Aorta (tissue), 5 donors: ENCODE results near the gene PI4KA. TPM values are rescaled to one million over a fixed set of nuclear protein-coding genes. Genes with fewer than 3 reads are reported as not detected.
"Not testable (repeated sequence)": the region's sequence is repeated elsewhere in the genome, so short reads cannot be mapped to it uniquely, and the experiment has no call there.

Experiments
- ATAC-seq: fragments of 200-7000 bp; cut with Tn5 transposase; one replicate; pipeline ENCODE4 v1.9.1; 2022; ENCODE audit warnings: moderate library complexity; ENCODE audit not compliant: low FRiP score
- DNase-seq, 2 donors: peaks; one replicate each; pipeline ENCODE4 v3.0.0-alpha.2; 2020
- H3K27ac ChIP-seq, 2 donors: one replicate each; pipeline ENCODE4 v1.5.1; 2013; ENCODE audit warnings: low read length in 2 of 2, mild to moderate bottlenecking in 2 of 2, moderate library complexity in 2 of 2, control low read depth in 1 of 2, inconsistent platforms in 1 of 2, low read depth in 1 of 2
- H3K27me3 ChIP-seq, 2 donors: one replicate each; pipeline ENCODE4 v1.6.1; 2013; ENCODE audit warnings: control low read depth in 1 of 2, low read length in 1 of 2, mild to moderate bottlenecking in 1 of 2, moderate library complexity in 1 of 2; ENCODE audit not compliant: insufficient read depth in 2 of 2, control insufficient read depth in 1 of 2
- H3K36me3 ChIP-seq, 2 donors: one replicate each; pipeline ENCODE4 v1.6.1; 2013; ENCODE audit warnings: control low read depth in 1 of 2, low read length in 1 of 2, mild to moderate bottlenecking in 1 of 2; ENCODE audit not compliant: insufficient read depth in 2 of 2, control insufficient read depth in 1 of 2
- H3K4me1 ChIP-seq, 2 donors: one replicate each; pipeline ENCODE4 v1.6.1; 2013; ENCODE audit warnings: low read length in 2 of 2, control low read depth in 1 of 2, mild to moderate bottlenecking in 1 of 2, moderate library complexity in 1 of 2; ENCODE audit not compliant: insufficient read depth in 2 of 2, control insufficient read depth in 1 of 2
- H3K4me3 ChIP-seq, 2 donors: one replicate each; pipeline ENCODE4 v1.5.1; 2013; ENCODE audit warnings: low read length in 2 of 2, control low read depth in 1 of 2, mild to moderate bottlenecking in 1 of 2
- H3K9me3 ChIP-seq: one replicate; pipeline ENCODE4 v1.6.1; 2013; ENCODE audit warnings: mild to moderate bottlenecking, low read length; ENCODE audit not compliant: control insufficient read depth
- WGBS, 2 donors: extraction: QIAGEN DNeasy Blood & Tissue Kit; methylation state at CpG; one replicate each; pipeline ENCODE4 v1.1.7; 2013; 5-methylcytosine and 5-hydroxymethylcytosine counted together
- intact Hi-C, 2 donors: fragments of 100-400 bp; cut with DNase I; formaldehyde crosslinking; loops; one replicate each; pipeline versions ENCODE4 v1.14.2 to v1.15.0; 2022
- polyA plus RNA-seq, 2 donors: library from polyadenylated mRNA; stranded (reverse); fragments of 200-250 nt; gene quantifications; one replicate each; pipeline ENCODE4 v1.2.3, GENCODE V29; 2013
- total RNA-seq, 2 donors: library from RNA; stranded (reverse); fragmentation: NEBNext Ultra II Directional; extraction: Animal tissue kit (Norgen Biotek cat#: 25700); gene quantifications; one replicate each; pipeline ENCODE4 v1.2.1, GENCODE V29; 2021
- donor health status: healthy with polysubstance abuse.
- donor health status: Bipolar disorder and iron deficiency.
- donor health status: DM: no; HTN: no; CAD: no.
- donor health status: DM: no; HTN: no; CAD: no.
- donor health status: DM: yes; HTN: yes; CAD: no.

Gene PI4KA
- total and polyA plus RNA-seq, 4 donors, result 21.9 to 107 (median 74.8) TPM

DNA sequence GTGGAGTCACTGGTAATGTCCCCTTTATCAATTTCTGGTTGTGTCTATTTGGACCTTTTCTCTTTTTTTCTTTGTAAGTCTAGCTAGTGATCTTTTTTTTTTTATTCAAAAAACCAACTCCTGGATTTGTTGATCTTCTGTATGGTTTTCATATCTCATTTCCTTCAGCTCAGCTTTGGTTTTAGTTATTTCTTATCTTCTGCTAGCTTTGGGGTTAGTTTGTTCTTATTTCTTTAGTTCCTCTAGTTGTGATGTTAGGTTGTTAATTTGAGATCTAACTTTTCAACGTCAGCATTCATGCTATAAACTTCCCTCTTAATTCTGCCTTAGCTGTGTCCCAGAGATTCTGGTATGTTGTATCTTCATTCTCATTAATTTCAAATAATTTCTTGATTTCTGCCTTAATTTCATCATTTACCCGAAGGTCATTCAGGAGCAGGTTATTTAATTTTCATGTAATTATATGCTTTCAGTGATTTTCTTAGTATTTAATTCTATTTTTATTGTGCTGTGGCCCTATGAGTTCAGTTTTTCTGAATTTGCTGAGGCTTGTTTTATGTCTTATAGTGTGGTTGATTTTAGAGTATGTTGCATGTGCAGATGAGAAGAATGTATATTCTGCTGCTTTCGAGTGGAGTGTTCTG lies 29.0 kb downstream of the PI4KA start:
- intact Hi-C loops, result no loop called here
- no peak for DNase-seq
- WGBS, 2 donors, result 93 to 97% methylated on average over 3 of the region's 3 CpGs
- no peak overlapping the region for H3K27ac ChIP-seq
- no peaks in the 10 kb centered on the region for H3K9me3 ChIP-seq
- H3K4me3 ChIP-seq, result no peak overlapping the region
- no peaks in the 10 kb centered on the region for H3K4me1 ChIP-seq
- no peak for ATAC-seq
- peaks cover 0 to 5% of the 10 kb centered on the region in 2 donors for H3K36me3 ChIP-seq
- H3K27me3 ChIP-seq, result no peaks in the 10 kb centered on the region

DNA sequence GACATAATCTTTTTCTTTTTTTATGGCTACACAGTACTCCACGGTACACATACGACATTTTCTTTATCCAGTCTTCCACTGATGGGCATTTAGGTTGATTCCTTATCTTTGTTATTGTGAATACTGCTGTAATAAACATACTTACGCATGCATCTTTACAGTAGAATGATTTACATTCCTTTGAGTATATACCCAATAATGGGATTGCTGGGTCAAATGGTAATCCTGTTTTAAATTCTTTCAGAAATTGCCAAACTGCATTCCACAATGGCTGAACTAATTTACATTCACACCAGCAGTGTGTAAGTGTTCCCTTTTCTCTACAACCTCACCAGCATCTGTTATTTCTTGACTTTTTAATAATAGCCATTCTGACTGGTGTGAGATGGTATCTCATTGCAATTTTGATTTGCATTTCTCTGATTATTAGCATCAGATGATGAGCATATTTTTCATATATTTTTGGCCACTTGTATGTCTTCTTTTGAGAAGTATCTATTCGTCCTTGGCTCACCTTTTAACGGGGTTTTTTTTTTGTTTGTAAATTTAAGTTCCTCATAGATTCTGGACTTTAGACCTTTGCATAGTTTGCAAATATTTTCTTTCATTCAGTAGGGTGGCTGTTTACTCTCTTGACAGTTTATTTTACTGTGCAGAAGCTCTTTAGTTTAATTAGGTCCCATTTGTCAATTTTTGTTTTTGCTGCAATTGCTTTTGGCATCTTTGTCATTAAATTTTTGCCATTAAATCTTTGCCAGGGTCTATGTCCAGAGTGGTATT lies 32.0 kb downstream of the PI4KA start:
- H3K27ac ChIP-seq, H3K27me3 ChIP-seq, H3K9me3 ChIP-seq, ATAC-seq, H3K4me1 ChIP-seq, H3K4me3 ChIP-seq, DNase-seq, H3K36me3 ChIP-seq, intact Hi-C loops: not testable (repeated sequence)
- WGBS, 2 donors, result 94 to 95% methylated on average over 5 of the region's 5 CpGs

DNA sequence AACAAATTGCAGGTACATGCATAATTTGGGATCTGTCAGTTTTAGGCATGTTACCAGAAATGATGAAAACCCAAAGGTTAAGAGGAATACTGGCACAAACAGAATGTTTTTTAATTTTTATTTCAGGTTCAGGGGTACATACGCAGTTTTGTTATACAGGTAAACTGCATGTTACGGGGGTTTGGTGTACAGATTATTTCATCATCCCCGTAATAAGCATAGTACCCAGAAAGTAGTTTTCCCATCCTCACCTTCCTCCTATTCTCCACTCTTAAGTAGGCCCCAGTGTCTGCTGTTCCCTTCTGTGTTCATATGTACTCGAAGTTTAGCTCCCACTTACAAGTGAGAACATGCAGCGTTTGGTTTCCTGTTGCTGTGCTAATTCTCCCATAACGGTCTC lies 33.0 kb downstream of the PI4KA start:
- Histone ChIP-seq H3K36me3 (peaks cover 0 to 8% of the 10 kb centered on the region in 2 donors), H3K4me3 (no peak overlapping the region), H3K4me1 (no peaks in the 10 kb centered on the region), H3K9me3 (no peaks in the 10 kb centered on the region), H3K27me3 (no peaks in the 10 kb centered on the region), H3K27ac (no peak overlapping the region)
- 92 to 93% methylated on average over 6 of the region's 6 CpGs for WGBS, 2 donors
- ATAC-seq, result no peak
- no peak for DNase-seq
- intact Hi-C loops, result no loop called here

DNA sequence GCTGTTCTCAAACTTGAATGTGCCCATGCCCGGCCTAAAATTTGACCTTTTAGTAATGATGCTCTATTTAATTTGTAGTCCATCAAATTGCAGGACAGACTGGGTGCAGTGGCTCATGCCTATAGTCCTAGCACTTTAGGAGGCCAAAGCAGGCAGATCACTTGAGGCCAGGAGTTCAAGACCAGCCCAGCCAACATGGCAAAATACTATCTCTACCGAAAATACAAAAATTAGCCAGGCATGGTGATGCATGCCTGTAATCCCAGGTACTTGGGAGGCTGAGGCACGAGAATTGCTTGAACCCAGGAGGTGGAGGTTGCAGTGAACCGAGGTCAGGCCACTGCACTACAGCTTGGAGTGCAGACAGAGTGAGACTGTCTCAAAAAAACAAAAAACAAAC lies 33.4 kb downstream of the PI4KA start:
- H3K4me3 ChIP-seq, intact Hi-C loops, H3K9me3 ChIP-seq, H3K36me3 ChIP-seq, H3K27ac ChIP-seq, H3K4me1 ChIP-seq, H3K27me3 ChIP-seq, ATAC-seq, DNase-seq: not testable (repeated sequence)
- WGBS, 2 donors, result 92 to 95% methylated on average over 4 of the region's 4 CpGs

DNA sequence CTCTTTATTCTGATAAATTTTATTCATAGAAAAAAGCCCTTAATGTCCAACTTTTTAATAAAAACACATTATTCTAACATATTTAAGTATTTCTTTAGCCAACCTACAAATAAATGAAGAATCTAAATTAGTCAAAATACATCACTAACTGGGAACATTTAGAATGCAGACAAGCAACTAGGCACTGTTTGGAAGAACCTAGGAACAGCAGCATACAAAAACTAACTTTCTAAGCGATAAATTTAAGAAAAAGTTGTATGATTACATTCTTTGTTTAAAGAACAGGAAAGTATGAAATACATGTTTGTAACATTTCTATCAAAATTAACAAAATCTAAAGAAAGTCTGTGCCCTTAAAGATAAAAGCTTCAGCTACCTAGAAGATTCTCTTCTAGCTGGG lies 35.3 kb downstream of the PI4KA start:
- peaks cover 2 to 8% of the 10 kb centered on the region in 2 donors for H3K36me3 ChIP-seq
- 98% methylated on average over 1 of the region's 1 CpG for whole genome bisulfite sequencing, 2 donors

DNA sequence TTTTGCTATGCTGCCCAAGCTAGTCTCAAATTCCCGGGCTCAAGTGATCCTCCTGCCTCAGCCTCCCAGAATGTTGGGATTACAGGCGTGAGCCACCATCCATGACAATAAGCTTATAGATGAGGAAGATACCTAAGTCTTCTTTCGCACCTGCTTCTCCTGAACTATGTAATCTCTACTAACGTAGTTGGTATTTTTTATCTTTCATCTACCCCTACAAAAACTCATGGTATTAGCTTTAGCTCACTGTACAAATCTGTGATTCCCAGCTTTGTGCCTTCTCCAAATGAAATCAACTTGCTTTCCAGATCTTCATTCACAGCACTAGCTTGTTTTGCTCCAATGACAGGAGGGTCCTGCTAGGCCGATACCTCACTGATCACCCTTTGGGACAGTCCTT lies 36.4 kb downstream of the PI4KA start:
- H3K27me3 ChIP-seq, result no peaks in the 10 kb centered on the region
- H3K4me3 ChIP-seq, result no peak overlapping the region
- no peak for DNase-seq
- no peaks in the 10 kb centered on the region for H3K9me3 ChIP-seq
- no peaks in the 10 kb centered on the region for H3K4me1 ChIP-seq
- 96% methylated on average over 5 of the region's 5 CpGs for WGBS, 2 donors
- no peak overlapping the region for H3K27ac ChIP-seq
- intact Hi-C loops, result no loop called here
- no peak for ATAC-seq
- peaks cover 4 to 8% of the 10 kb centered on the region in 2 donors for H3K36me3 ChIP-seq

More for the DNA sequence above, 35.3 kb downstream of the PI4KA start:
- Histone ChIP-seq H3K9me3 (no peaks in the 10 kb centered on the region), H3K27me3 (no peaks in the 10 kb centered on the region), H3K27ac (no peak overlapping the region), H3K4me1 (no peaks in the 10 kb centered on the region), H3K4me3 (no peak overlapping the region)
- intact Hi-C loops, result no loop called here
- ATAC-seq (no peak), DNase-seq (no peak)

DNA sequence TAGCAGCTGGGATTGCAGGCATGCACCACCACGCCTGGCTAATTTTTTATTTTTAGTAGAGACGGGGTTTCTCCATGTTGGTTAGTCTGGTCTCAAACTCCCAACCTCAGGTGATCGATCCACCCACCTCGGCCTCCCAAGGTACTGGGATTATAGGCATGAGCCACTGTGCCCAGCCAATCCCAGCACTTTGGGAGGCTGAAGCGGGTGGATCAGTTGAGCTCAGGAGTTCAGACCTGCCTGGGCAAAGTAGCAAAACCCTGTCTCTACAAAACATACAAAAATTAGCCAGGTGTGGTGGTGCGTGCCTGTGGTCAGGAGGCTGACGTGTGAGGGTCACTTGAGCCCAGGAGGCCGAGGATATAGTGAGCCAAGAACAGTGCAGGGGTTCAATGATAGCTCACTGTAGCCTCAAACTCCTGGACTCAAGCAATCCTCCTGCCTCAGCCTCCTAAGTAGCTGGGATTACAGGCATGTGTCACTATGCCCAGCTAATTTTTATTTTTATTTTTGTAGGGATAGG lies 36.8 kb downstream of the PI4KA start:
- H3K4me1 ChIP-seq, intact Hi-C loops, H3K27ac ChIP-seq, H3K36me3 ChIP-seq, H3K27me3 ChIP-seq, H3K9me3 ChIP-seq, ATAC-seq, DNase-seq, H3K4me3 ChIP-seq: not testable (repeated sequence)
- WGBS, 2 donors, result 97% methylated on average over 8 of the region's 8 CpGs

DNA sequence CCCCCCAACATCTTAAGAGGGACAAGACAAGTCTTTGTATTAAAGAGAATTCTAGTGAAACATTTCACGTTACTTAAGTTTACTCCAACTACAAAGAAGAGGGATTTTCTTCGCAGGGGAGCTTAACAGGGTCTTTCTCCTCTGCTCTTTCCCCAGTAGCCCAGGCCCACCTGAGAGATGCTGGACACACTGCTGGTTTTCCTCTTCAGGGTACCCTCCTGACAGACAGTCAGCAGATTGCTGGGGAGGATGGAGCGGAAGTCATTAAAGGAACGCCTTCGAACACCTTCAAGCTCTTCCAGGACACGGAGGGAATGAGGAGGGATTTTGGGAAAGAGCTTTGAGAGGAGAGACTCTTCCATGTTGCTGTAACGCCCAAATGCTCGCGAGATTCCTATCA lies 39.1 kb downstream of the PI4KA start:
- H3K36me3 ChIP-seq, result peaks cover 8 to 12% of the 10 kb centered on the region in 2 donors
- DNase-seq (no peak), ATAC-seq (no peak)
- no peak overlapping the region for H3K27ac ChIP-seq
- no peak overlapping the region for H3K4me3 ChIP-seq
- no peaks in the 10 kb centered on the region for H3K4me1 ChIP-seq
- 95 to 97% methylated on average over 9 of the region's 9 CpGs for WGBS, 2 donors
- H3K27me3 ChIP-seq, result no peaks in the 10 kb centered on the region
- no peaks in the 10 kb centered on the region for H3K9me3 ChIP-seq
- intact Hi-C loops, result no loop called here

DNA sequence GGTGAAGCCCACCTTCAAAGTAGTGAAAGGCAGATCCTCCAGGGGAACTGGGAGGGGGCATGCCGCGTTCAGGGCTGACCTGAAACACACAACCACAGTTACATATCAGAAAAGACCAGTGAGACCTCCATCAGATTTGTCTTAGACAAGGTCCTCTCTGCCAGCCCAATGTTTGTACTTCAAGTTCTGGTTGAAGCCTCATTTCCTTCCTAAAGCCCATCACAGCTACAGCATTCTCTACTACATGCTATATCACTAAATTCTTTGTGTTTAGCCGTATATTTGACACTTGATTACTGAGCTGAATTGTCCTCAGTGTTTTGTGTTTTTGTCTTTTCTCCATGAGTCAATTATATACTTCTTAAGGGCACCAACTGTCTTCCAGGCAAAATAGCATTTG lies 40.1 kb downstream of the PI4KA start:
- 88 to 91% methylated on average over 3 of the region's 3 CpGs for WGBS, 2 donors
- no peak overlapping the region for H3K27ac ChIP-seq
- H3K27me3 ChIP-seq, result no peaks in the 10 kb centered on the region
- DNase-seq (no peak), ATAC-seq (no peak)
- no peak overlapping the region for H3K4me3 ChIP-seq
- no peaks in the 10 kb centered on the region for H3K4me1 ChIP-seq
- intact Hi-C loops, result no loop called here
- H3K9me3 ChIP-seq, result no peaks in the 10 kb centered on the region
- peaks cover 8 to 12% of the 10 kb centered on the region in 2 donors for H3K36me3 ChIP-seq
